Hematopoietic multipotent progenitor cell treated with erythropoietin and hydrocortisone succinate and interleukin-3 and kit ligand, for 4 days (in vitro differentiated cells): ENCODE data around the gene KLHL13.
"Not testable (repeated sequence)": the region's sequence is repeated elsewhere in the genome, so short reads cannot be mapped to it uniquely, and the experiment has no call there.

Experiments used
- DNase-seq: peaks from one replicate; pipeline ENCODE4 v3.0.0-alpha.2; 2015

The KLHL13 gene

GRCh38 chrX:118066867-118067515 lies 49.6 kb downstream of the KLHL13 start:
- no peak for DNase-seq

- DNase-seq = peak; percentile 9
These were observed 53.6 kb downstream of the KLHL13 start for GRCh38 chrX:118062817-118063615.

GRCh38 chrX:118062048-118062789 lies 54.4 kb downstream of the KLHL13 start:
- DNase-seq = peak; percentile 26

- no peak for DNase-seq
These were observed 57.7 kb downstream of the KLHL13 start for GRCh38 chrX:118058924-118059323.

GRCh38 chrX:118056870-118057269 lies 59.7 kb downstream of the KLHL13 start:
- DNase-seq = no peak

- DNase-seq = peak; percentile 62
These were observed 66.9 kb downstream of the KLHL13 start for GRCh38 chrX:118049713-118050112.

- peak; percentile 46 for DNase-seq
These were observed 69.0 kb downstream of the KLHL13 start for GRCh38 chrX:118047446-118048186.

GRCh38 chrX:118039591-118039990 lies 77.0 kb downstream of the KLHL13 start:
- DNase-seq = no peak

GRCh38 chrX:118038614-118039365 lies 77.8 kb downstream of the KLHL13 start:
- no peak for DNase-seq

GRCh38 chrX:118026631-118027030 lies 90.0 kb downstream of the KLHL13 start:
- no peak for DNase-seq

GRCh38 chrX:118025226-118025625 lies 91.4 kb downstream of the KLHL13 start:
- no peak for DNase-seq

GRCh38 chrX:118024482-118024881 lies 92.1 kb downstream of the KLHL13 start:
- peak; percentile 3 for DNase-seq

- DNase-seq = no peak
These were observed 93.9 kb downstream of the KLHL13 start for GRCh38 chrX:118022753-118023152.

- no peak for DNase-seq
These were observed 100.2 kb downstream of the KLHL13 start for GRCh38 chrX:118016422-118016821.

GRCh38 chrX:118002417-118002816 lies 114.2 kb downstream of the KLHL13 start:
- not testable (repeated sequence) for DNase-seq

- DNase-seq = no peak
These were observed 116.1 kb downstream of the KLHL13 start for GRCh38 chrX:118000518-118000917.

GRCh38 chrX:117998171-117998570 lies 118.4 kb downstream of the KLHL13 start:
- DNase-seq = no peak

- DNase-seq = peak; percentile 18
These were observed 119.6 kb downstream of the KLHL13 start for GRCh38 chrX:117996918-117997480.

- DNase-seq = no peak
These were observed 120.2 kb downstream of the KLHL13 start for GRCh38 chrX:117996408-117996807.

- DNase-seq = peak; percentile 8
These were observed 121.2 kb downstream of the KLHL13 start for GRCh38 chrX:117995378-117995777.

GRCh38 chrX:117992192-117992723 lies 124.4 kb downstream of the KLHL13 start:
- DNase-seq = no peak

- DNase-seq = no peak
These were observed 126.2 kb downstream of the KLHL13 start for GRCh38 chrX:117990438-117990837.
